Measurements from ENCODE around the gene AMBP. TPM values are rescaled to one million over a fixed set of nuclear protein-coding genes. Genes with fewer than 3 reads are reported as not detected.

Gene AMBP
- total and polyA plus RNA-seq, 2 of the 13 experiments (the other 11 are each of a cell fraction or from before 2014, with no cell fraction given) = 1,510 to 2,580 TPM

DNA sequence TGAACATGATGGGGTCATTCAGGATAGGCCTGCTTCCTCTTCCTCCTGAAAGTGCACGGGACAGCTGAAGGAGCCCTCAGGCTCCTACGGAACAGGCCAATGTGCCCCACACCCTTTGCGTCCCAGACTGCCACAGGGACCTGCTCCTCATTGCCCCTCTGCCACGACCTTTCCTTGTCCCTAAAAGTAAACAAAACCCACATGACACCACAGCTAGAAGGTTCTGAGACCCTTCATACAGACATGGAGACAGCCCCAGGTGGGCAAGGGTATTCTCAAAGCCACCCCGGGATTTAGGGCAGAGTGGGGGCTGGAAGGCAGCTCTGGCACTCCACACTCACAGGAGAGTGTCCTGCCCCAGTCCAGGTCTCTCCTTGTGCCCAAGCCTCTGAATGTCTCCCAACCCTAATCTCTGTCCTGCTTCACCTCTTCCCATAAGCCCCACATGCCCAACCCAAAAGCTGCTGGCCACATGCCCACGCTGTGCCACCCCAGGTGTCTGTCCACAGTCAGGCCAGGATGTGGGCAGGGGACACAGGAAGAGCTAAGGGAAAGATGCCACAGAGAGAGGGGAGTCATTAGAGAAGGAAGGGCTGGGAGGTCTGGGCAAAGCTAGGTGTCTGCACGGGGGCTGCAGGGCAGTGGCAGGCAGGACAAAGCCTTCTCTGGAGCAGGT is 800 bp downstream of the AMBP start (continued):
- no peak for TF ChIP-seq U2AF2 (IDR thresholded peaks at IDR 0.05; ENCODE audit: low read depth, low read length)
- TF ChIP-seq ZNF775 (CRISPR knock-in tag; IDR thresholded peaks at IDR 0.05; ENCODE audit: borderline replicate concordance) = no peak; the same call in 1 of the 2 replicates
- TF ChIP-seq, protein P1, sequence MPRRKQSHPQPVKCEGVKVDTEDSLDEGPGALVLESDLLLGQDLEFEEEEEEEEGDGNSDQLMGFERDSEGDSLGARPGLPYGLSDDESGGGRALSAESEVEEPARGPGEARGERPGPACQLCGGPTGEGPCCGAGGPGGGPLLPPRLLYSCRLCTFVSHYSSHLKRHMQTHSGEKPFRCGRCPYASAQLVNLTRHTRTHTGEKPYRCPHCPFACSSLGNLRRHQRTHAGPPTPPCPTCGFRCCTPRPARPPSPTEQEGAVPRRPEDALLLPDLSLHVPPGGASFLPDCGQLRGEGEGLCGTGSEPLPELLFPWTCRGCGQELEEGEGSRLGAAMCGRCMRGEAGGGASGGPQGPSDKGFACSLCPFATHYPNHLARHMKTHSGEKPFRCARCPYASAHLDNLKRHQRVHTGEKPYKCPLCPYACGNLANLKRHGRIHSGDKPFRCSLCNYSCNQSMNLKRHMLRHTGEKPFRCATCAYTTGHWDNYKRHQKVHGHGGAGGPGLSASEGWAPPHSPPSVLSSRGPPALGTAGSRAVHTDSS (CRISPR knock-in tag; conservative IDR thresholded peaks at IDR 0.05) = no peak
- TF ChIP-seq STAT5B (CRISPR knock-in tag; IDR thresholded peaks at IDR 0.05) = no peak
- TF ChIP-seq PRPF4 (IDR thresholded peaks at IDR 0.05; ENCODE audit: low read depth, low read length, poor library complexity, severe bottlenecking) = no peak
- TF ChIP-seq, protein P2, sequence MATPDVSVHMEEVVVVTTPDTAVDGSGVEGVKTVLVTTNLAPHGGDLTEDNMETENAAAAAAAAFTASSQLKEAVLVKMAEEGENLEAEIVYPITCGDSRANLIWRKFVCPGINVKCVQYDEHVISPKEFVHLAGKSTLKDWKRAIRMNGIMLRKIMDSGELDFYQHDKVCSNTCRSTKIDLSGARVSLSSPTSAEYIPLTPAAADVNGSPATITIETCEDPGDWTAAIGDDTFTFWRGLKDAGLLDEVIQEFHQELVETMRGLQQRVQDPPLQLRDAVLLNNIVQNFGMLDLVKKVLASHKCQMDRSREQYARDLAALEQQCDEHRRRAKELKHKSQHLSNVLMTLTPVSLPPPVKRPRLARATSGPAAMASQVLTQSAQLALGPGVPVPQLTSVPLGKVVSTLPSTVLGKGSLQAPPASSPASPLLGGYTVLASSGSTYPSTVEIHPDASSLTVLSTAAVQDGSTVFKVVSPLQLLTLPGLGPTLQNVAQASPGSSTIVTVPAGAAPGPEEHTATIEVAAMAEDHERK (CRISPR knock-in tag; IDR thresholded peaks at IDR 0.05; ENCODE audit: low read depth) = no peak
- TF ChIP-seq ZNF749 (CRISPR knock-in tag; IDR thresholded peaks at IDR 0.05; ENCODE audit: borderline replicate concordance) = no peak
- TF ChIP-seq ZNF564 (CRISPR knock-in tag; IDR thresholded peaks at IDR 0.05) = 0 out of 2 replicates have a peak, but pooled peaks have one; percentile 4
- TF ChIP-seq, protein P3, sequence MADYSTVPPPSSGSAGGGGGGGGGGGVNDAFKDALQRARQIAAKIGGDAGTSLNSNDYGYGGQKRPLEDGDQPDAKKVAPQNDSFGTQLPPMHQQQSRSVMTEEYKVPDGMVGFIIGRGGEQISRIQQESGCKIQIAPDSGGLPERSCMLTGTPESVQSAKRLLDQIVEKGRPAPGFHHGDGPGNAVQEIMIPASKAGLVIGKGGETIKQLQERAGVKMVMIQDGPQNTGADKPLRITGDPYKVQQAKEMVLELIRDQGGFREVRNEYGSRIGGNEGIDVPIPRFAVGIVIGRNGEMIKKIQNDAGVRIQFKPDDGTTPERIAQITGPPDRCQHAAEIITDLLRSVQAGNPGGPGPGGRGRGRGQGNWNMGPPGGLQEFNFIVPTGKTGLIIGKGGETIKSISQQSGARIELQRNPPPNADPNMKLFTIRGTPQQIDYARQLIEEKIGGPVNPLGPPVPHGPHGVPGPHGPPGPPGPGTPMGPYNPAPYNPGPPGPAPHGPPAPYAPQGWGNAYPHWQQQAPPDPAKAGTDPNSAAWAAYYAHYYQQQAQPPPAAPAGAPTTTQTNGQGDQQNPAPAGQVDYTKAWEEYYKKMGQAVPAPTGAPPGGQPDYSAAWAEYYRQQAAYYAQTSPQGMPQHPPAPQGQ (CRISPR knock-in tag; IDR thresholded peaks at IDR 0.05; ENCODE audit: borderline replicate concordance) = 0 out of 2 replicates have a peak, but pooled peaks have one; percentile 15
- peak; percentile 6; the same call in 1 of the 2 replicates for TF ChIP-seq ZNF788 (CRISPR knock-in tag; IDR thresholded peaks at IDR 0.05; ENCODE audit: borderline replicate concordance)
- no peak for TF ChIP-seq KLF11 (CRISPR knock-in tag; IDR thresholded peaks at IDR 0.05)
- TF ChIP-seq PHF5A (CRISPR knock-in tag; IDR thresholded peaks at IDR 0.05; ENCODE audit: low read depth, unreplicated experiment) = no peak
- TF ChIP-seq RAD51 (IDR thresholded peaks at IDR 0.05; ENCODE audit: borderline replicate concordance) = no peak
- TF ChIP-seq, protein P4, sequence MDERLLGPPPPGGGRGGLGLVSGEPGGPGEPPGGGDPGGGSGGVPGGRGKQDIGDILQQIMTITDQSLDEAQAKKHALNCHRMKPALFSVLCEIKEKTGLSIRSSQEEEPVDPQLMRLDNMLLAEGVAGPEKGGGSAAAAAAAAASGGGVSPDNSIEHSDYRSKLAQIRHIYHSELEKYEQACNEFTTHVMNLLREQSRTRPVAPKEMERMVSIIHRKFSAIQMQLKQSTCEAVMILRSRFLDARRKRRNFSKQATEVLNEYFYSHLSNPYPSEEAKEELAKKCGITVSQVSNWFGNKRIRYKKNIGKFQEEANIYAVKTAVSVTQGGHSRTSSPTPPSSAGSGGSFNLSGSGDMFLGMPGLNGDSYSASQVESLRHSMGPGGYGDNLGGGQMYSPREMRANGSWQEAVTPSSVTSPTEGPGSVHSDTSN (CRISPR knock-in tag; IDR thresholded peaks at IDR 0.05) = no peak
- no peak for TF ChIP-seq ZMYM2 (CRISPR knock-in tag; IDR thresholded peaks at IDR 0.05)
- no peak for TF ChIP-seq FOXO1 (CRISPR knock-in tag; IDR thresholded peaks at IDR 0.05)
- TF ChIP-seq, protein P5, sequence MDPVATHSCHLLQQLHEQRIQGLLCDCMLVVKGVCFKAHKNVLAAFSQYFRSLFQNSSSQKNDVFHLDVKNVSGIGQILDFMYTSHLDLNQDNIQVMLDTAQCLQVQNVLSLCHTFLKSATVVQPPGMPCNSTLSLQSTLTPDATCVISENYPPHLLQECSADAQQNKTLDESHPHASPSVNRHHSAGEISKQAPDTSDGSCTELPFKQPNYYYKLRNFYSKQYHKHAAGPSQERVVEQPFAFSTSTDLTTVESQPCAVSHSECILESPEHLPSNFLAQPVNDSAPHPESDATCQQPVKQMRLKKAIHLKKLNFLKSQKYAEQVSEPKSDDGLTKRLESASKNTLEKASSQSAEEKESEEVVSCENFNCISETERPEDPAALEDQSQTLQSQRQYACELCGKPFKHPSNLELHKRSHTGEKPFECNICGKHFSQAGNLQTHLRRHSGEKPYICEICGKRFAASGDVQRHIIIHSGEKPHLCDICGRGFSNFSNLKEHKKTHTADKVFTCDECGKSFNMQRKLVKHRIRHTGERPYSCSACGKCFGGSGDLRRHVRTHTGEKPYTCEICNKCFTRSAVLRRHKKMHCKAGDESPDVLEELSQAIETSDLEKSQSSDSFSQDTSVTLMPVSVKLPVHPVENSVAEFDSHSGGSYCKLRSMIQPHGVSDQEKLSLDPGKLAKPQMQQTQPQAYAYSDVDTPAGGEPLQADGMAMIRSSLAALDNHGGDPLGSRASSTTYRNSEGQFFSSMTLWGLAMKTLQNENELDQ (CRISPR knock-in tag; IDR thresholded peaks at IDR 0.05; ENCODE audit: borderline replicate concordance) = no peak
- no peak for TF ChIP-seq ZNF20 (CRISPR knock-in tag; IDR thresholded peaks at IDR 0.05)
- TF ChIP-seq, protein P6, sequence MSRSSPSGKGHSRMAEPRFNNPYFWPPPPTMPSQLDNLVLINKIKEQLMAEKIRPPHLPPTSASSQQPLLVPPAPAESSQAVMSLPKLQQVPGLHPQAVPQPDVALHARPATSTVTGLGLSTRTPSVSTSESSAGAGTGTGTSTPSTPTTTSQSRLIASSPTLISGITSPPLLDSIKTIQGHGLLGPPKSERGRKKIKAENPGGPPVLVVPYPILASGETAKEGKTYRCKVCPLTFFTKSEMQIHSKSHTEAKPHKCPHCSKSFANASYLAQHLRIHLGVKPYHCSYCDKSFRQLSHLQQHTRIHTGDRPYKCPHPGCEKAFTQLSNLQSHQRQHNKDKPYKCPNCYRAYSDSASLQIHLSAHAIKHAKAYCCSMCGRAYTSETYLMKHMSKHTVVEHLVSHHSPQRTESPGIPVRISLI (CRISPR knock-in tag; IDR thresholded peaks at IDR 0.05; ENCODE audit: borderline replicate concordance) = 0 out of 2 replicates have a peak, but pooled peaks have one; percentile 20
